HUDEP-2 (cell line): ENCODE measurements around the gene AKR1C1.
"Not testable (repeated sequence)": the region's sequence is repeated elsewhere in the genome, so short reads cannot be mapped to it uniquely, and the experiment has no call there.

Experiments used
- DNase-seq, 76 experiments: peaks; one replicate each; lab custom pipeline; 2025; ENCODE audit not compliant: unreplicated experiment in 76 of 76; lab: John Stamatoyannopoulos, UW

AKR1C1 gene

GRCh38 chr10:4947039-4947634, 16.1 kb upstream of the AKR1C1 start:
- DNase-seq = no peak

GRCh38 chr10:4947635-4948596, 15.3 kb upstream of the AKR1C1 start:
- no peak for DNase-seq

GRCh38 chr10:4951512-4952162, 11.6 kb upstream of the AKR1C1 start:
- not testable (repeated sequence) for DNase-seq

- DNase-seq = no peak
Observed at GRCh38 chr10:4953405-4953804, 9.8 kb upstream of the AKR1C1 start.

- not testable (repeated sequence) for DNase-seq
Observed at GRCh38 chr10:4956088-4956487, 7.1 kb upstream of the AKR1C1 start.

GRCh38 chr10:4956955-4957645, 6.1 kb upstream of the AKR1C1 start:
- not testable (repeated sequence) for DNase-seq

- not testable (repeated sequence) for DNase-seq
Observed at GRCh38 chr10:4961558-4961957, 1.7 kb upstream of the AKR1C1 start.

- not testable (repeated sequence) for DNase-seq
Observed at GRCh38 chr10:4962308-4962707, 907 bp upstream of the AKR1C1 start.

GRCh38 chr10:4963815-4964154, 570 bp downstream of the AKR1C1 start:
- DNase-seq = not testable (repeated sequence)

- not testable (repeated sequence) for DNase-seq
Observed at GRCh38 chr10:4965763-4966162, 2.5 kb downstream of the AKR1C1 start.

GRCh38 chr10:4967189-4967588, 4.0 kb downstream of the AKR1C1 start:
- DNase-seq = not testable (repeated sequence)

GRCh38 chr10:4969289-4969688, 6.1 kb downstream of the AKR1C1 start:
- not testable (repeated sequence) for DNase-seq

- DNase-seq = not testable (repeated sequence)
Observed at GRCh38 chr10:4970362-4970761, 7.1 kb downstream of the AKR1C1 start.

- DNase-seq = not testable (repeated sequence)
Observed at GRCh38 chr10:4972369-4973142, 9.3 kb downstream of the AKR1C1 start.

GRCh38 chr10:4973294-4973693, 10.1 kb downstream of the AKR1C1 start:
- not testable (repeated sequence) for DNase-seq

- DNase-seq = not testable (repeated sequence)
Observed at GRCh38 chr10:4974400-4974799, 11.2 kb downstream of the AKR1C1 start.

- DNase-seq = no peak
Observed at GRCh38 chr10:4977025-4977424, 13.8 kb downstream of the AKR1C1 start.

- DNase-seq = no peak
Observed at GRCh38 chr10:4978870-4979269, 15.7 kb downstream of the AKR1C1 start.

GRCh38 chr10:4980793-4981192, 17.6 kb downstream of the AKR1C1 start:
- no peak for DNase-seq
